Right renal cortex interstitium (tissue), 3 donors: ENCODE data around the gene CDK15. TPM values are rescaled to one million over a fixed set of nuclear protein-coding genes. Genes with fewer than 3 reads are reported as not detected.

Source experiments
- DNase-seq, 3 donors: peaks; one replicate each; pipeline ENCODE4 v3.0.0-alpha.2; 2013; ENCODE audit warnings: low read depth in 3 of 3, low spot score in 2 of 3
- polyA plus RNA-seq, 3 donors: library from polyadenylated mRNA; unstranded; fragments of 120-200 nt; gene quantifications; one replicate each; pipeline ENCODE4 v1.2.1, GENCODE V29; 2013; ENCODE audit not compliant: insufficient read length in 3 of 3

Gene CDK15
- polyA plus RNA-seq, 3 donors = 0.91 to 2.0 (median 1.1) TPM

- no peak for DNase-seq
These were observed 98.4 kb downstream of the CDK15 start for GRCh38 chr2:201904538-201905420.

GRCh38 chr2:201906777-201907562 is 100.6 kb downstream of the CDK15 start:
- DNase-seq = no peak

- no peak for DNase-seq
These were observed 101.2 kb downstream of the CDK15 start for GRCh38 chr2:201907563-201907881.

- no peak for DNase-seq
These were observed 102.6 kb downstream of the CDK15 start for GRCh38 chr2:201908901-201909300.

- DNase-seq = no peak
These were observed 103.0 kb downstream of the CDK15 start for GRCh38 chr2:201909348-201909747.

- no peak for DNase-seq
These were observed 103.6 kb downstream of the CDK15 start for GRCh38 chr2:201909961-201910361.

GRCh38 chr2:201911372-201911771 is 105.0 kb downstream of the CDK15 start:
- no peak for DNase-seq

GRCh38 chr2:201913201-201913600 is 106.9 kb downstream of the CDK15 start:
- no peak for DNase-seq

- DNase-seq = no peak
These were observed 109.1 kb downstream of the CDK15 start for GRCh38 chr2:201915446-201915845.

- no peak for DNase-seq
These were observed 110.2 kb downstream of the CDK15 start for GRCh38 chr2:201916565-201916964.

- no peak for DNase-seq
These were observed 112.4 kb downstream of the CDK15 start for GRCh38 chr2:201918616-201919307.

GRCh38 chr2:201919308-201919634 is 112.9 kb downstream of the CDK15 start:
- no peak for DNase-seq

GRCh38 chr2:201923436-201924328 is 117.3 kb downstream of the CDK15 start:
- DNase-seq = no peak

- DNase-seq = no peak
These were observed 118.1 kb downstream of the CDK15 start for GRCh38 chr2:201924453-201924852.

GRCh38 chr2:201925056-201925455 is 118.7 kb downstream of the CDK15 start:
- no peak for DNase-seq

- DNase-seq = no peak
These were observed 119.7 kb downstream of the CDK15 start for GRCh38 chr2:201926067-201926466.

GRCh38 chr2:201928363-201928762 is 122.0 kb downstream of the CDK15 start:
- DNase-seq = no peak

GRCh38 chr2:201929281-201930026 is 123.1 kb downstream of the CDK15 start:
- DNase-seq = no peak

GRCh38 chr2:201930043-201930442 is 123.7 kb downstream of the CDK15 start:
- no peak for DNase-seq

GRCh38 chr2:201930831-201931230 is 124.5 kb downstream of the CDK15 start:
- DNase-seq = no peak
